ENCODE data around the gene KLRF2.

Gene KLRF2

DNA sequence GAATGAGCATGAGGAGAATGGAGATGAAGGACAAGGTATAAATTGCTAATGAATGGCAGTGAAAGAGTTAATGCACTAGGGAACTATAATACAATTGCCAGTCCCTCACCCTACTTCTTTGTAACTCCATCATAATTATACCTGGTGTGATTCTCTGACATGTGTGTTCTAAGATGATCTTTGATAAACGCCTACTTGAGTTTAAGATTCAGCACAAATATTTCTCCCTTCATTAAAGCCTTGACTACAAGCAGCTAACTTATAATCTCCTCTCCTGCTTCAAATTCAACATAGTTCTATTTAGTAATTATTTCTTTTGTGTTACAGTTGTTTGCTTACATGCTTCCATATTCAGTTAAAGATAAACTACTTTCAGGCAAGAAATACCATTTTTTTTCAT lies 60.5 kb downstream of the KLRF2 start:
- DNase-seq, result no peak

DNA sequence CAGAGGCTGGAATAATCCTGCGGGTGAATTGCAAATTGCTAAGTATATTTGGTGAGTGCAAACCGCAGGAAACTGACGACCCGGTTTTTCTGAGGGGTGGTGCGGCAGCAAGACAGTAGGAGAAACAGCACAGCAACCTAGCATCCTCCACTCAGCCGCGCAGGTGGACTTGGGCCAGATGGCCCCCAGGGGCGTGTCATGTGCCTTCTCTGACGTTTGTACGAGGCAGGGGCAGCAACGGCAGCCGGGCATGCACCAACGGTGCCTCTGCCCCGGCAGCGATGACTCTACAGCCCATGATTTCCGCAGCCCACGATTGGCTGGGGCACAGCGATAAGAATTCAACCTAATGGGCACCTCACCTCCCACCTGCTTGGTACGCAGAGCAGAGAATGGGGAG lies 62.0 kb downstream of the KLRF2 start:
- DNase-seq, result no peak

DNA sequence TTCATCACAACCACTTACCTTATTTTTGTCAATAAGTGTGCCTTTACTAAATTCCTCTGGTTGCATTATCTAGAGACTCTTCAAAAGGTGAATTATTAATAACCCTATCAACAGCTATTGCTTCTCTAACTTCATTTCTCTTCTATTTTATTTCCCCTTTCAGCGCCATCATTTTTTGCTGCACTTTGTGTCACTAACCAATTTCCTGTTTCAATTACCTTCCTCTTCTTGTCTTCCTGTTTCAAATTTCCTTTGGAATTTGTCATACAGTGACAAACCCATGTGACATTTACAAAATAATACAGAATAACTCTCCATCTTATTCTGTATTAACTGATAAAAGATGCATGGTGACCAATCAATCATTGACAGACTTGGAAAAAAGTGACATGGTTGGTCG lies 63.1 kb downstream of the KLRF2 start:
- no peak for DNase-seq

All from fibroblast of upper back skin (primary cell).